ENCODE measurements around the gene SDHB.

The SDHB gene

GRCh38 chr1:17053685-17054410 lies at the start of gene SDHB:
Gene SDHB (minus strand): TSS chr1:17054032. CDS start chr1:17054019, 13 bp downstream.
- Mint-ChIP-seq H3K27me3 (peaks cover 8 to 9% of the 10 kb centered on the region in 2 donors), H3K27ac (peak within 1 kb of the TSS; percentile 98), H3K4me1 (peaks cover 6 to 18% of the 10 kb centered on the region in 2 donors), H3K36me3 (peaks cover 2 to 4% of the 10 kb centered on the region in 2 donors), H3K4me3 (peak within 1 kb of the TSS; percentile 95 to 98), H3K9me3 (no peaks in the 10 kb centered on the region)
- DNase-seq, result peak; percentile 99
- peak; percentile 99 for ATAC-seq (replicated peaks)

GRCh38 chr1:17102232-17102631 lies 48.4 kb upstream of the SDHB start:
- no peaks in the 10 kb centered on the region for H3K36me3 Mint-ChIP-seq

GRCh38 chr1:17101261-17101660 lies 47.4 kb upstream of the SDHB start:
- Mint-ChIP-seq H3K27me3 (no peaks in the 10 kb centered on the region), H3K36me3 (no peaks in the 10 kb centered on the region), H3K9me3 (no peaks in the 10 kb centered on the region), H3K4me3 (no peak overlapping the region), H3K27ac (no peak overlapping the region), H3K4me1 (peaks cover 0 to 7% of the 10 kb centered on the region in 2 donors)
- ATAC-seq (replicated peaks) (no peak), DNase-seq (no peak)

More at GRCh38 chr1:17102232-17102631, 48.4 kb upstream of the SDHB start:
- Mint-ChIP-seq H3K27me3 (no peaks in the 10 kb centered on the region), H3K4me3 (no peak overlapping the region), H3K4me1 (peaks cover 0 to 7% of the 10 kb centered on the region in 2 donors), H3K27ac (no peak overlapping the region), H3K9me3 (no peaks in the 10 kb centered on the region)
- no peak for ATAC-seq (replicated peaks)
- DNase-seq, result no peak

GRCh38 chr1:17099616-17100340 lies 45.9 kb upstream of the SDHB start:
- Mint-ChIP-seq H3K4me1 (peaks cover 0 to 7% of the 10 kb centered on the region in 2 donors), H3K9me3 (no peaks in the 10 kb centered on the region), H3K4me3 (no peak overlapping the region), H3K36me3 (no peaks in the 10 kb centered on the region), H3K27me3 (no peaks in the 10 kb centered on the region), H3K27ac (no peak overlapping the region)
- ATAC-seq (replicated peaks), result no peak
- DNase-seq, result no peak

- no peak overlapping the region for H3K4me3 Mint-ChIP-seq
- no peaks in the 10 kb centered on the region for H3K27me3 Mint-ChIP-seq
- H3K9me3 Mint-ChIP-seq, result peaks cover 0 to under 1% of the 10 kb centered on the region in 2 donors
- H3K27ac Mint-ChIP-seq, result no peak overlapping the region
- ATAC-seq (replicated peaks) (no peak), DNase-seq (no peak)
- peaks cover 0 to 7% of the 10 kb centered on the region in 2 donors for H3K4me1 Mint-ChIP-seq
- H3K36me3 Mint-ChIP-seq, result no peaks in the 10 kb centered on the region
Measured at GRCh38 chr1:17098446-17099317, 44.9 kb upstream of the SDHB start.

- Mint-ChIP-seq H3K27me3 (no peaks in the 10 kb centered on the region), H3K27ac (no peak overlapping the region), H3K4me3 (no peak overlapping the region), H3K4me1 (peaks cover 0 to 7% of the 10 kb centered on the region in 2 donors), H3K9me3 (peaks cover 0 to 6% of the 10 kb centered on the region in 2 donors), H3K36me3 (peaks cover 1 to 5% of the 10 kb centered on the region in 2 donors)
- ATAC-seq (replicated peaks) (no peak), DNase-seq (no peak)
Measured at GRCh38 chr1:17097787-17098186, 44.0 kb upstream of the SDHB start.

- Mint-ChIP-seq H3K36me3 (peaks cover 1 to 5% of the 10 kb centered on the region in 2 donors), H3K9me3 (peaks cover 0 to 8% of the 10 kb centered on the region in 2 donors), H3K4me1 (peaks cover 0 to 7% of the 10 kb centered on the region in 2 donors), H3K4me3 (no peak overlapping the region), H3K27me3 (no peaks in the 10 kb centered on the region), H3K27ac (no peak overlapping the region)
- no peak for DNase-seq
- no peak for ATAC-seq (replicated peaks)
Measured at GRCh38 chr1:17097147-17097546, 43.3 kb upstream of the SDHB start.

- peaks cover 0 to 7% of the 10 kb centered on the region in 2 donors for H3K4me1 Mint-ChIP-seq
- ATAC-seq (replicated peaks), result no peak
- H3K9me3 Mint-ChIP-seq, result peaks cover 0 to 9% of the 10 kb centered on the region in 2 donors
- H3K27me3 Mint-ChIP-seq, result no peaks in the 10 kb centered on the region
- no peak overlapping the region for H3K4me3 Mint-ChIP-seq
- H3K36me3 Mint-ChIP-seq, result peaks cover 1 to 5% of the 10 kb centered on the region in 2 donors
- H3K27ac Mint-ChIP-seq, result no peak overlapping the region
- no peak for DNase-seq
Measured at GRCh38 chr1:17096584-17096983, 42.8 kb upstream of the SDHB start.

- DNase-seq (no peak), ATAC-seq (replicated peaks) (no peak)
- peaks cover 1 to 5% of the 10 kb centered on the region in 2 donors for H3K36me3 Mint-ChIP-seq
- H3K4me1 Mint-ChIP-seq, result peaks cover 0 to 5% of the 10 kb centered on the region in 2 donors
- no peak overlapping the region for H3K27ac Mint-ChIP-seq
- H3K27me3 Mint-ChIP-seq, result no peaks in the 10 kb centered on the region
- no peak overlapping the region for H3K4me3 Mint-ChIP-seq
- peaks cover 0 to 9% of the 10 kb centered on the region in 2 donors for H3K9me3 Mint-ChIP-seq
Measured at GRCh38 chr1:17095141-17095540, 41.3 kb upstream of the SDHB start.

- no peaks in the 10 kb centered on the region for H3K27me3 Mint-ChIP-seq
- peak; percentile 63 to 91 for ATAC-seq (replicated peaks)
- H3K4me1 Mint-ChIP-seq, result no peaks in the 10 kb centered on the region
- no peak for DNase-seq
- H3K4me3 Mint-ChIP-seq, result no peak overlapping the region
- H3K9me3 Mint-ChIP-seq, result peaks cover 0 to 9% of the 10 kb centered on the region in 2 donors
- H3K27ac Mint-ChIP-seq, result no peak overlapping the region
- peaks cover 1 to 5% of the 10 kb centered on the region in 2 donors for H3K36me3 Mint-ChIP-seq
Measured at GRCh38 chr1:17094664-17095063, 40.8 kb upstream of the SDHB start.

GRCh38 chr1:17093822-17094393 lies 40.1 kb upstream of the SDHB start:
- H3K36me3 Mint-ChIP-seq, result peaks cover 1 to 5% of the 10 kb centered on the region in 2 donors
- H3K4me1 Mint-ChIP-seq, result no peaks in the 10 kb centered on the region
- ATAC-seq (replicated peaks) (no peak), DNase-seq (no peak)
- peaks cover 0 to 9% of the 10 kb centered on the region in 2 donors for H3K9me3 Mint-ChIP-seq
- no peak overlapping the region for H3K27ac Mint-ChIP-seq
- H3K27me3 Mint-ChIP-seq, result no peaks in the 10 kb centered on the region
- no peak overlapping the region for H3K4me3 Mint-ChIP-seq

GRCh38 chr1:17091252-17091651 lies 37.4 kb upstream of the SDHB start:
- no peaks in the 10 kb centered on the region for H3K27me3 Mint-ChIP-seq
- no peak overlapping the region for H3K27ac Mint-ChIP-seq
- no peak overlapping the region for H3K4me3 Mint-ChIP-seq
- H3K4me1 Mint-ChIP-seq, result no peaks in the 10 kb centered on the region
- H3K36me3 Mint-ChIP-seq, result peaks cover 1 to 5% of the 10 kb centered on the region in 2 donors
- ATAC-seq (replicated peaks) (no peak), DNase-seq (no peak)
- peaks cover 0 to 9% of the 10 kb centered on the region in 2 donors for H3K9me3 Mint-ChIP-seq

- Mint-ChIP-seq H3K4me3 (no peak overlapping the region), H3K36me3 (peaks cover 1 to 5% of the 10 kb centered on the region in 2 donors), H3K27ac (no peak overlapping the region), H3K9me3 (peaks cover 0 to 9% of the 10 kb centered on the region in 2 donors), H3K27me3 (no peaks in the 10 kb centered on the region), H3K4me1 (no peaks in the 10 kb centered on the region)
- DNase-seq (no peak), ATAC-seq (replicated peaks) (no peak)
Measured at GRCh38 chr1:17089506-17089905, 35.7 kb upstream of the SDHB start.

- DNase-seq, result no peak
Measured at GRCh38 chr1:17086751-17087150, 32.9 kb upstream of the SDHB start.

More at GRCh38 chr1:17086751-17087150, 32.9 kb upstream of the SDHB start:
- Mint-ChIP-seq H3K4me3 (no peak overlapping the region), H3K27me3 (peaks cover 0 to 9% of the 10 kb centered on the region in 2 donors), H3K9me3 (no peaks in the 10 kb centered on the region), H3K27ac (no peak overlapping the region), H3K4me1 (no peaks in the 10 kb centered on the region), H3K36me3 (no peaks in the 10 kb centered on the region)
- ATAC-seq (replicated peaks), result no peak

Measured in stimulated activated naive B cell treated with anti-CD40 and anti-IgM and Interleukin-4, amounts not matched to agents 10 μg/mL and 1 μg/mL and 100 μg/mL, for 72 hours (primary cell).